ENCODE data around the gene SNX21.

- no peak for TF ChIP-seq CTCF (conservative IDR thresholded peaks at IDR 0.05; ENCODE audit: low read length)
- no peak for TF ChIP-seq EZH2phosphoT487 (IDR thresholded peaks at IDR 0.05; ENCODE audit: borderline replicate concordance, low read depth, low read length)
Measured at GRCh38 chr20:45835329-45835765, 1.7 kb downstream of the SNX21 start.

Data from OCI-LY7 (cell line).